ENCODE results near the gene PRR4. TPM values are rescaled to one million over a fixed set of nuclear protein-coding genes. Genes with fewer than 3 reads are reported as not detected.

The PRR4 gene
- total RNA-seq, 2 donors from 2014 or later: 7.9 to 66.9 TPM

DNA sequence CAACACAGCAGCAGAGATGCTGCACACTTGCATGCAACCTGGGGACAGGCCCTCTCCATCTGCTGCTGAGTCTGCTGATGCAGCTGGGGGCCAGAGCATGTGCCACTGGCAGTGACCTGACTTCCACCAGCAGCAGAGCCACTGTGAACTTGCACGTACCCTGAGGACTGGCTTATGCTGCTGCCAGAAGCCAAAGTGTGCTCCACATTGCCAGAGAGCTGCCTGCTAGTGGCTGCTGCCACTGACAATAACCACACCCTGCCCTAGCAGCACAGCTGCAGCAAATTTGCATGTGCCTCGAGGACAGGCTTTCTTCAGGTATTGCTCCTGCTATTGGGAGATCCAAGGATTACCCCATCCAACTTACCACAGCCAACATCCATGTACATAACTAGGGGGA, 4.5 kb upstream of the PRR4 start:
- intact Hi-C loops (cut with DNase I): no loop called here
- no peak for TF ChIP-seq POLR2AphosphoS5 (IDR thresholded peaks at IDR 0.05)
- no peak for TF ChIP-seq POLR2A (IDR thresholded peaks at IDR 0.05)
- TF ChIP-seq, protein P1, sequence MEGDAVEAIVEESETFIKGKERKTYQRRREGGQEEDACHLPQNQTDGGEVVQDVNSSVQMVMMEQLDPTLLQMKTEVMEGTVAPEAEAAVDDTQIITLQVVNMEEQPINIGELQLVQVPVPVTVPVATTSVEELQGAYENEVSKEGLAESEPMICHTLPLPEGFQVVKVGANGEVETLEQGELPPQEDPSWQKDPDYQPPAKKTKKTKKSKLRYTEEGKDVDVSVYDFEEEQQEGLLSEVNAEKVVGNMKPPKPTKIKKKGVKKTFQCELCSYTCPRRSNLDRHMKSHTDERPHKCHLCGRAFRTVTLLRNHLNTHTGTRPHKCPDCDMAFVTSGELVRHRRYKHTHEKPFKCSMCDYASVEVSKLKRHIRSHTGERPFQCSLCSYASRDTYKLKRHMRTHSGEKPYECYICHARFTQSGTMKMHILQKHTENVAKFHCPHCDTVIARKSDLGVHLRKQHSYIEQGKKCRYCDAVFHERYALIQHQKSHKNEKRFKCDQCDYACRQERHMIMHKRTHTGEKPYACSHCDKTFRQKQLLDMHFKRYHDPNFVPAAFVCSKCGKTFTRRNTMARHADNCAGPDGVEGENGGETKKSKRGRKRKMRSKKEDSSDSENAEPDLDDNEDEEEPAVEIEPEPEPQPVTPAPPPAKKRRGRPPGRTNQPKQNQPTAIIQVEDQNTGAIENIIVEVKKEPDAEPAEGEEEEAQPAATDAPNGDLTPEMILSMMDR (IDR thresholded peaks at IDR 0.05): no peak
- Histone ChIP-seq H3K4me3 (no peak overlapping the region), H3K27me3 (replicated peaks; ENCODE audit: insufficient read depth) (no peaks in the 10 kb centered on the region), H3K4me1 (replicated peaks) (no peaks in the 10 kb centered on the region), H3K9me3 (no peaks in the 10 kb centered on the region), H3K27ac (no peak overlapping the region), H3K36me3 (no peaks in the 10 kb centered on the region)
- DNase-seq (ENCODE audit: low spot score): no peak
- WGBS: 83% methylated on average over 2 of the region's 2 CpGs

DNA sequence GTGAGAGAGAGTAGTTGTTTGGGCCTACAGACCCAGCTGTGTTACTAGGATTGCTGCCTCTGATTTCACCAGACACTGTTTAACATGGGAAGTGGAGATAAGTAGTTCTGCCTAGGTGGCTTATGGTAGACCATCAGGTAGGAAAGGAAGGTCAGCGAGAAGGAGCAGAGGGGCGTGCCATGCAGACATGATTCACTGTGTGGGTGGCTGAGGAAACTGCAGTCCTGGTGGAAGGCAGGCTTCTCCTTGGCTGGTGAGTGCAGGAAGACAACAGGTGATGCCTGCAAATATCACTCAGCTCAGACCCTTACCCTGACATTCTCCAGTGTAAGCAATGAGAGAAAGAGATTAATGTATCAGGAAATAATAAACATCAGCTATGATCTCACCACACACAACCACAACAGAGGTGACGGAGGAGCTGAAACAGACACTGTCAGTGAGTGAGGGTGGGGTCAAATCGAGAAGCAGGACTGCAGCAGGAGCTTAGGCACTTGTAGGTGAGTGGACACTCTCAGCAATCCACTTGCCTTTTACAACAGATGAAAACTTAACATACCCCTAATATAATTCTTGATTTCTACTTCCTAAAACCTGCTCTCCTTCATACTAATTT, 2.1 kb upstream of the PRR4 start:
- H3K4me1 ChIP-seq (replicated peaks): no peaks in the 10 kb centered on the region
- no peak for DNase-seq (ENCODE audit: low spot score)
- H3K9me3 ChIP-seq: no peaks in the 10 kb centered on the region
- H3K27ac ChIP-seq: no peak overlapping the region
- WGBS: 86% methylated on average over 4 of the region's 4 CpGs
- TF ChIP-seq POLR2A (IDR thresholded peaks at IDR 0.05) (no peak), POLR2AphosphoS5 (IDR thresholded peaks at IDR 0.05) (no peak)
- TF ChIP-seq, protein P1 (IDR thresholded peaks at IDR 0.05): no peak
- no peaks in the 10 kb centered on the region for H3K27me3 ChIP-seq (replicated peaks; ENCODE audit: insufficient read depth)
- no peaks in the 10 kb centered on the region for H3K36me3 ChIP-seq
- H3K4me3 ChIP-seq: no peak overlapping the region
- intact Hi-C loops (cut with DNase I): no loop called here

DNA sequence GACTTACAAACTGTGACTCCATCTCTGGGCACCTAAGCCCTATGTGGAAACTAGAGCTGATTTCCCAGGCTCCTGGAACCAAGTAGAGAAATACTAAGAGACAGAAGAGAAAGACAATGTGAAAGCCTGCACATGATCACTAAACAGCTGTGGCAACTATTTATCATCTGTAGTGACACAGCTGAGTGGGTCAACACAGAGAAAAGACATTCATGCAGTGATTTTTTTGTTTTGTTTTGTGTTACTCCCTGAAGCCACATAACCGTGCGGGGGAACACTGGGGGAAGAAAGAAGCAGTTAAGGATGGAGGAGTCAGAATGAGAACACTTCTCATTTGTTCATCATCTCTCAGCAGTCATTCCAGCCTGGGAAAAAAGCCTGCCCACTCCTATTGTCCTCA, 1.5 kb downstream of the PRR4 start:
- no peaks in the 10 kb centered on the region for H3K36me3 ChIP-seq
- H3K4me3 ChIP-seq: no peak overlapping the region
- no peak overlapping the region for H3K27ac ChIP-seq
- no peaks in the 10 kb centered on the region for H3K9me3 ChIP-seq
- H3K4me1 ChIP-seq (replicated peaks): no peaks in the 10 kb centered on the region
- no peak for DNase-seq (ENCODE audit: low spot score)
- TF ChIP-seq POLR2AphosphoS5 (IDR thresholded peaks at IDR 0.05): no peak
- no peak for TF ChIP-seq POLR2A (IDR thresholded peaks at IDR 0.05)
- TF ChIP-seq, protein P1 (IDR thresholded peaks at IDR 0.05): no peak
- no peaks in the 10 kb centered on the region for H3K27me3 ChIP-seq (replicated peaks; ENCODE audit: insufficient read depth)
- intact Hi-C loops (cut with DNase I): no loop called here
- 66% methylated on average over 2 of the region's 2 CpGs for WGBS

DNA sequence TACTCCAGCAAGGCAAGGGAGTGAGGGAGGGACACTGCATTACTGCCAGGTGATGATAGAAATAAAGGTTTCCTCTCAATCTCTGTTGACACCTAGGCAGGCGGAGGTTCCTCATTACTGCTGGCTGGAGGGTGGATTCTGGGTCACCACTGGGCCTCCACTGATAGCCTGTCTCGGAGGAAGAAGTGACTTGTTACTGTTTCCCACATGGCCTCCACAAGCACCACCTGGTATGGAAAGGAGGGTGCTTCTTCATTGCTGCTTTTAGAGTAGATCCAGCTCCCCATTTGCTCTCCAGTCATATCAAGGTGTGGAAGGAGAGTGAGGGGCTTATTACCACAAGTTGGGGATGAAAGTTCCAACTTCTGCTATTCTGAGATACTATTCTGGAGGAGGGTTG, 6.4 kb downstream of the PRR4 start:
- no peaks in the 10 kb centered on the region for H3K9me3 ChIP-seq
- 100% methylated on average over 2 of the region's 2 CpGs for WGBS
- H3K27ac ChIP-seq: no peak overlapping the region
- no peaks in the 10 kb centered on the region for H3K27me3 ChIP-seq (replicated peaks; ENCODE audit: insufficient read depth)
- DNase-seq (ENCODE audit: low spot score): no peak
- no peaks in the 10 kb centered on the region for H3K4me1 ChIP-seq (replicated peaks)
- intact Hi-C loops (cut with DNase I): no loop called here
- no peaks in the 10 kb centered on the region for H3K36me3 ChIP-seq
- H3K4me3 ChIP-seq: no peak overlapping the region
- TF ChIP-seq, protein P1 (IDR thresholded peaks at IDR 0.05): no peak
- TF ChIP-seq POLR2AphosphoS5 (IDR thresholded peaks at IDR 0.05) (no peak), POLR2A (IDR thresholded peaks at IDR 0.05) (no peak)

DNA sequence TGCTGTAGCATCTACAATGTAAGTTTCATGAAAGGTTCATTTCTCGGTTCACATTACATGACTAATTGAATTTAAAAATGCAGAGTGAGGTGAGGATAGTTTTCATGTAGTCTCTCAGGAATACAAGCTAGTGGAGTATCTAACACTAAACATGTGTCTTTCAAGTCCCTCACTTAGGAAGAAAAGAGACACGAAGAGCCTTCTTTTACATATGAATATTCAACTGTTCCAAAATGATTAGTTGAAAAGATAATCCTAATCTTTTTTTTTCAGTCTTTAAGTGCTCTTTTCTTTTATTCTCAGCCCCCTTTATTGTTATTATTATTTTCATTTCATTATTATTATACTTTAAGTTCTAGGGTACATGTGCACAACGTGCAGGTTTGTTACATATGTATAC, 10.8 kb downstream of the PRR4 start:
- intact Hi-C loops (cut with DNase I): no loop called here
- WGBS: 85% methylated on average over 3 of the region's 3 CpGs
- H3K36me3 ChIP-seq: no peaks in the 10 kb centered on the region
- H3K4me1 ChIP-seq (replicated peaks): no peaks in the 10 kb centered on the region
- TF ChIP-seq POLR2AphosphoS5 (IDR thresholded peaks at IDR 0.05): no peak
- no peak for TF ChIP-seq POLR2A (IDR thresholded peaks at IDR 0.05)
- TF ChIP-seq, protein P1 (IDR thresholded peaks at IDR 0.05): no peak
- no peak for DNase-seq (ENCODE audit: low spot score)
- H3K4me3 ChIP-seq: no peak overlapping the region
- no peaks in the 10 kb centered on the region for H3K9me3 ChIP-seq
- no peaks in the 10 kb centered on the region for H3K27me3 ChIP-seq (replicated peaks; ENCODE audit: insufficient read depth)
- no peak overlapping the region for H3K27ac ChIP-seq
